GM19035 (cell line): ENCODE data around the gene KCNQ5.

Source experiments
- ATAC-seq: cut with Tn5 transposase; IDR thresholded peaks from one replicate; pipeline ENCODE4 v1.9.1; 2021; ENCODE audit not compliant: unreplicated experiment

Gene KCNQ5

GRCh38 chr6:72792692-72793091 lies 170.8 kb downstream of the KCNQ5 start:
- ATAC-seq = no peak

GRCh38 chr6:72793641-72794395 lies 172.0 kb downstream of the KCNQ5 start:
- no peak for ATAC-seq

GRCh38 chr6:72798196-72798595 lies 176.3 kb downstream of the KCNQ5 start:
- ATAC-seq = no peak

- no peak for ATAC-seq
These were observed 188.0 kb downstream of the KCNQ5 start for GRCh38 chr6:72809746-72810379.

- no peak for ATAC-seq
These were observed 188.9 kb downstream of the KCNQ5 start for GRCh38 chr6:72810571-72811280.

GRCh38 chr6:72811971-72812421 lies 190.1 kb downstream of the KCNQ5 start:
- ATAC-seq = no peak

- no peak for ATAC-seq
These were observed 192.1 kb downstream of the KCNQ5 start for GRCh38 chr6:72813807-72814596.

- ATAC-seq = no peak
These were observed 194.2 kb downstream of the KCNQ5 start for GRCh38 chr6:72816022-72816421.

- ATAC-seq = no peak
These were observed 195.3 kb downstream of the KCNQ5 start for GRCh38 chr6:72817208-72817607.

GRCh38 chr6:72819609-72820008 lies 197.7 kb downstream of the KCNQ5 start:
- no peak for ATAC-seq

- ATAC-seq = no peak
These were observed 198.3 kb downstream of the KCNQ5 start for GRCh38 chr6:72820153-72820552.

- no peak for ATAC-seq
These were observed 199.0 kb downstream of the KCNQ5 start for GRCh38 chr6:72820906-72821305.

GRCh38 chr6:72822023-72822422 lies 200.2 kb downstream of the KCNQ5 start:
- no peak for ATAC-seq

- ATAC-seq = no peak
These were observed 200.8 kb downstream of the KCNQ5 start for GRCh38 chr6:72822691-72823090.

- peak; percentile 59 for ATAC-seq
These were observed 203.0 kb downstream of the KCNQ5 start for GRCh38 chr6:72824833-72825232.

- peak; percentile 33 for ATAC-seq
These were observed 203.5 kb downstream of the KCNQ5 start for GRCh38 chr6:72825315-72825911.

GRCh38 chr6:72826037-72826436 lies 204.2 kb downstream of the KCNQ5 start:
- ATAC-seq = no peak

GRCh38 chr6:72826744-72827438 lies 205.0 kb downstream of the KCNQ5 start:
- ATAC-seq = no peak

- ATAC-seq = no peak
These were observed 207.0 kb downstream of the KCNQ5 start for GRCh38 chr6:72828904-72829303.

GRCh38 chr6:72832271-72832670 lies 210.4 kb downstream of the KCNQ5 start:
- no peak for ATAC-seq
